ENCODE data around the gene CD82.

DNA sequence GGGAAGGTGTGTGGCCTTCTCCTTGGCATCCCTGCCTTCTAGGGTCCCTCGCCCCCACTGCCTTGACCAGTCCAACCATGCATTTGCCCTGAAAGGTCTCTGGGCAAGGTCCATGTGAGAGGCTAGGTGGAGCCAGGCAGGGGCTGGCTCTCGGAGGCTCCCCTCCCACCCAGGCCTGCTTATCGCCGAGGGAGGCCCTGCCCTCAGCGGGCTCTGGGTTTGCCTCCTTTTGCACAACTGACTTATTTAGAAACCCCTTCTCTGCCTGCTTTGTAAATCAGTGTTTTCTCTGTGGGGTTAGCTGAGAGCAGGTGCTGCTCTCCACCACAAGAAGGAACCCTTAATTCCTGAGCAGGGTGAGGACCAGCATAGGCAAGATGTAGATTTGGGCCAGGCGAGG is 47.7 kb downstream of the CD82 start:
- TF ChIP-seq, protein P1, sequence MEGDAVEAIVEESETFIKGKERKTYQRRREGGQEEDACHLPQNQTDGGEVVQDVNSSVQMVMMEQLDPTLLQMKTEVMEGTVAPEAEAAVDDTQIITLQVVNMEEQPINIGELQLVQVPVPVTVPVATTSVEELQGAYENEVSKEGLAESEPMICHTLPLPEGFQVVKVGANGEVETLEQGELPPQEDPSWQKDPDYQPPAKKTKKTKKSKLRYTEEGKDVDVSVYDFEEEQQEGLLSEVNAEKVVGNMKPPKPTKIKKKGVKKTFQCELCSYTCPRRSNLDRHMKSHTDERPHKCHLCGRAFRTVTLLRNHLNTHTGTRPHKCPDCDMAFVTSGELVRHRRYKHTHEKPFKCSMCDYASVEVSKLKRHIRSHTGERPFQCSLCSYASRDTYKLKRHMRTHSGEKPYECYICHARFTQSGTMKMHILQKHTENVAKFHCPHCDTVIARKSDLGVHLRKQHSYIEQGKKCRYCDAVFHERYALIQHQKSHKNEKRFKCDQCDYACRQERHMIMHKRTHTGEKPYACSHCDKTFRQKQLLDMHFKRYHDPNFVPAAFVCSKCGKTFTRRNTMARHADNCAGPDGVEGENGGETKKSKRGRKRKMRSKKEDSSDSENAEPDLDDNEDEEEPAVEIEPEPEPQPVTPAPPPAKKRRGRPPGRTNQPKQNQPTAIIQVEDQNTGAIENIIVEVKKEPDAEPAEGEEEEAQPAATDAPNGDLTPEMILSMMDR (IDR thresholded peaks at IDR 0.05): no peak
- TF ChIP-seq POLR2AphosphoS5 (IDR thresholded peaks at IDR 0.05; ENCODE audit: low read depth, low read length) (no peak), SIN3A (IDR thresholded peaks at IDR 0.05; ENCODE audit: borderline replicate concordance, insufficient read depth, low read depth, low read length) (no peak)
